K562 (cell line): Measurements from ENCODE around the gene OR6K6. TPM values are rescaled to one million over a fixed set of nuclear protein-coding genes. Genes with fewer than 3 reads are reported as not detected.

Experiments
- BHLHE40 ChIP-seq: IDR thresholded peaks from 2 replicates; pipeline ENCODE4 v1.6.1; 2011; ENCODE audit warnings: low read length, improper control_type of control experiment
- SP2 ChIP-seq: IDR thresholded peaks from 2 replicates; pipeline ENCODE4 v1.6.1; 2011; ENCODE audit warnings: mild to moderate bottlenecking, low read depth, low read length, moderate library complexity; ENCODE audit not compliant: poor library complexity, severe bottlenecking; ENCODE audit errors: extremely low read depth
- STAT5A ChIP-seq: IDR thresholded peaks from 2 replicates; pipeline ENCODE4 v1.6.1; 2012; ENCODE audit warnings: low read length, inconsistent platforms, borderline replicate concordance
- ZNF23 ChIP-seq: fragments of 250-450 bp; sonication (Bioruptor Pico); IDR thresholded peaks from 2 replicates; pipeline ENCODE4 v1.4.0; 2020; ENCODE audit warnings: mild to moderate bottlenecking
- ZNF699 ChIP-seq: fragments of 250-450 bp; sonication (Bioruptor Pico); IDR thresholded peaks from 2 replicates; pipeline ENCODE4 v1.8.0; 2021; ENCODE audit warnings: mild to moderate bottlenecking, moderate library complexity; ENCODE audit not compliant: insufficient replicate concordance
- polyA plus RNA-seq, 8 experiments: library from polyadenylated mRNA; depleted of rRNA in 4 of 8; stranded (reverse) in 5 of 8; unstranded in 3 of 8; fragments of >200 nt; fragmentation: Nextera tagmentation in 2 of 8; fragmentation: Illumina TruSeq in 1 of 8; extraction: Ambion mirVana in 2 of 8; extraction: Trizol in 1 of 8; gene quantifications; 2 replicates each; pipeline versions ENCODE4 v1.2.1 to v1.2.3, GENCODE V29; 2011 to 2014; ENCODE audit warnings: inconsistent platforms in 1 of 8, missing spikeins in 1 of 8
- total RNA-seq, 7 experiments: library from RNA; depleted of rRNA in 6 of 7; stranded (reverse); fragments of >200 nt in 6 of 7; fragmentation: Illumina TruSeq in 2 of 7; extraction: Trizol in 2 of 7; gene quantifications; 2 replicates each; pipeline versions ENCODE4 v1.2.1 to v1.2.3, GENCODE V29; 2011 to 2021; ENCODE audit warnings: low replicate concordance in 1 of 7
- TF ChIP-seq, protein P1 (sequence below): fragments of 200-800 bp; sonication (Bioruptor generic); IDR thresholded peaks from 2 replicates; pipeline ENCODE4 v1.6.1; 2017; ENCODE audit warnings: missing genetic modification characterization, missing compliant biosample characterization
- TF ChIP-seq, protein P2 (sequence below), 2 experiments: fragments of 450-650 bp; IDR thresholded peaks; 2 replicates each; pipeline ENCODE4 v1.6.1; 2016; ENCODE audit warnings: mild to moderate bottlenecking in 2 of 2, borderline replicate concordance in 1 of 2, low read depth in 1 of 2, moderate library complexity in 1 of 2

The OR6K6 gene
- total and polyA plus RNA-seq, 9 of the 15 experiments (the other 6 are each of a cell fraction or from before 2014, with no cell fraction given), result not detected

DNA sequence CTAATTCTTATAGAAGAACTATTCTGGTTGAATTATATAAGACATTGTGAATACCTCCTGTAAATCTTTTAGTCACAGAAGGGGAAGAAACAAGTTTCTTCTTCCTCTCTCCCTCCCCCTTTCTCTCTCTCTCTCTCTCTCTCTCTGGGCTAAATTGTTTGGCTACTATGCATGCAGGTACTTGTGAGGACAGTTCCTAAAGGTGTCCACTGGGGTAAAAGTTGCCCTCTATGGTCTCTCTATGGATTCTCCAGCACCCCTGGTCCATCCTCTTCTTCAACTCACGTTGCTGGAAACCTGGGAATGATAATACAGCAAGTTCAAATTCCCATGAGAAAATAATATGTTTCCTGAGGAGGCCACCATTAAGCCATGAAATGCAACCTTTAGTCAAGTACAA, 39.8 kb upstream of the OR6K6 start (continued):
- TF ChIP-seq, protein P1, sequence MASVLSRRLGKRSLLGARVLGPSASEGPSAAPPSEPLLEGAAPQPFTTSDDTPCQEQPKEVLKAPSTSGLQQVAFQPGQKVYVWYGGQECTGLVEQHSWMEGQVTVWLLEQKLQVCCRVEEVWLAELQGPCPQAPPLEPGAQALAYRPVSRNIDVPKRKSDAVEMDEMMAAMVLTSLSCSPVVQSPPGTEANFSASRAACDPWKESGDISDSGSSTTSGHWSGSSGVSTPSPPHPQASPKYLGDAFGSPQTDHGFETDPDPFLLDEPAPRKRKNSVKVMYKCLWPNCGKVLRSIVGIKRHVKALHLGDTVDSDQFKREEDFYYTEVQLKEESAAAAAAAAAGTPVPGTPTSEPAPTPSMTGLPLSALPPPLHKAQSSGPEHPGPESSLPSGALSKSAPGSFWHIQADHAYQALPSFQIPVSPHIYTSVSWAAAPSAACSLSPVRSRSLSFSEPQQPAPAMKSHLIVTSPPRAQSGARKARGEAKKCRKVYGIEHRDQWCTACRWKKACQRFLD (CRISPR knock-in tag), result no peak
- TF ChIP-seq BHLHE40 (no peak), STAT5A (no peak), ZNF23 (CRISPR knock-in tag) (no peak), SP2 (no peak), ZNF699 (CRISPR knock-in tag) (no peak)
- TF ChIP-seq, protein P2, sequence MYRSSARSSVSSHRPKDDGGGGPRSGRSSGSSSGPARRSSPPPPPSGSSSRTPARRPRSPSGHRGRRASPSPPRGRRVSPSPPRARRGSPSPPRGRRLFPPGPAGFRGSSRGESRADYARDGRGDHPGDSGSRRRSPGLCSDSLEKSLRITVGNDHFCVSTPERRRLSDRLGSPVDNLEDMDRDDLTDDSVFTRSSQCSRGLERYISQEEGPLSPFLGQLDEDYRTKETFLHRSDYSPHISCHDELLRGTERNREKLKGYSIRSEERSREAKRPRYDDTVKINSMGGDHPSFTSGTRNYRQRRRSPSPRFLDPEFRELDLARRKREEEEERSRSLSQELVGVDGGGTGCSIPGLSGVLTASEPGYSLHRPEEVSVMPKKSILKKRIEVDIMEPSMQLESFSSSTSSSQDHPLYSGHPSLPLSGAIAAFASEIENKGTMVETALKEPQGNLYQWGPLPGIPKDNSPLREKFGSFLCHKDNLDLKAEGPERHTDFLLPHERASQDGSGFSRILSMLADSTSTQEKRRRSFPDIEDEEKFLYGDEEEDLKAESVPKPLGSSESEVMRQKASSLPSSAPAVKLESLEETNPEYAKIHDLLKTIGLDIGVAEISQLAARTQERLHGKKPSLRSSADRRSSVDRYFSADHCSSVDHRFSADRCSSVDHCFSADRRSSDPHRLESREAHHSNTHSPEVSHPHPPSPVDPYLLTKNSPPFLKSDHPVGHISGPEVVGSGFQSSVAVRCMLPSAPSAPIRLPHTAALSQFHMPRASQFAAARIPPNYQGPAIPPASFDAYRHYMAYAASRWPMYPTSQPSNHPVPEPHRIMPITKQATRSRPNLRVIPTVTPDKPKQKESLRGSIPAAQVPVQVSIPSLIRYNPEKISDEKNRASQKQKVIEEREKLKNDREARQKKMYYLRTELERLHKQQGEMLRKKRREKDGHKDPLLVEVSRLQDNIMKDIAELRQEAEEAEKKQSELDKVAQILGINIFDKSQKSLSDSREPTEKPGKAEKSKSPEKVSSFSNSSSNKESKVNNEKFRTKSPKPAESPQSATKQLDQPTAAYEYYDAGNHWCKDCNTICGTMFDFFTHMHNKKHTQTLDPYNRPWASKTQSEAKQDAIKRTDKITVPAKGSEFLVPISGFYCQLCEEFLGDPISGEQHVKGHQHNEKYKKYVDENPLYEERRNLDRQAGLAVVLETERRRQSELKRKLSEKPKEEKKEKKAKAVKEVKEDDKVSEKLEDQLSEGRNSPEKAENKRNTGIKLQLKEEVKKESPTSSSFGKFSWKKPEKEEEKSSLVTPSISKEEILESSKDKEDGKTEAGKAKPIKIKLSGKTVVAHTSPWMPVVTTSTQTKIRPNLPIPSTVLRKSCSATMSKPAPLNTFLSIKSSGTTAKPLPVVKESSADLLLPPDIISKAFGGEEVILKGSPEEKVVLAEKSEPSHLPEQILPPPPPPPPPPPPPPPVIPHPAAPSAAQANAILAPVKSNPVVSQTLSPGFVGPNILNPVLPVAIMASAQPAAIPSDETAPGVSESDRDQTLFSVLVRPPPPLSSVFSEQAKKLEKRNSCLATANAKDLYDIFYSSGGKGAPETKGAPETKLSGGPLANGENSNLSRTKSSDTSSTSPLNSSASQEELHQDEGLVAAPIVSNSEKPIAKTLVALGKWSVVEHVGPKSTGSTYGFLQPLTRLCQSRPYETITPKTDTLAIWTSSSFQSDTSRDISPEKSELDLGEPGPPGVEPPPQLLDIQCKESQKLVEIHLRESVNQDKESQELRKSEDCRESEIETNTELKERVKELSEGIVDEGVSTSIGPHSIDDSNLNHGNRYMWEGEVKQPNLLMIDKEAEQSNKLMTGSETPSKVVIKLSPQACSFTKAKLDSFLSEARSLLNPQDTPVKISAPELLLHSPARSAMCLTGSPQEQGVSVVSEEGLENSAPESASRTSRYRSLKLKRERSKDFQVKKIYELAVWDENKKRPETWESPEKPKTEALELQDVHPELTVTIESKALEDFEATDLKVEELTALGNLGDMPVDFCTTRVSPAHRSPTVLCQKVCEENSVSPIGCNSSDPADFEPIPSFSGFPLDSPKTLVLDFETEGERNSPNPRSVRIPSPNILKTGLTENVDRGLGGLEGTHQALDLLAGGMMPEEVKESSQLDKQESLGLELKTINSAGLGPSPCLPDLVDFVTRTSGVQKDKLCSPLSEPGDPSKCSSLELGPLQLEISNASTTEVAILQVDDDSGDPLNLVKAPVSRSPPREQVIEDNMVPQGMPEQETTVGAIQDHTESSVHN (IDR thresholded peaks at IDR 0.05; ENCODE audit: borderline replicate concordance in 1 of 2, low read depth in 1 of 2), result no peak
